IPS DF 19.7 (cell line): Measurements from ENCODE around the gene UNKL.
"Not testable (repeated sequence)": the region's sequence is repeated elsewhere in the genome, so short reads cannot be mapped to it uniquely, and the experiment has no call there.

Source experiments
- DNase-seq: peaks from one replicate; pipeline ENCODE4 v3.0.0-alpha.2; 2013; ENCODE audit warnings: low read depth, low spot score

Gene UNKL

GRCh38 chr16:1338855-1339675 lies 75.4 kb downstream of the UNKL start:
- no peak for DNase-seq

- DNase-seq, result no peak
Observed at GRCh38 chr16:1338119-1338730, 76.3 kb downstream of the UNKL start.

GRCh38 chr16:1337486-1337885 lies 77.0 kb downstream of the UNKL start:
- DNase-seq, result no peak

DNA sequence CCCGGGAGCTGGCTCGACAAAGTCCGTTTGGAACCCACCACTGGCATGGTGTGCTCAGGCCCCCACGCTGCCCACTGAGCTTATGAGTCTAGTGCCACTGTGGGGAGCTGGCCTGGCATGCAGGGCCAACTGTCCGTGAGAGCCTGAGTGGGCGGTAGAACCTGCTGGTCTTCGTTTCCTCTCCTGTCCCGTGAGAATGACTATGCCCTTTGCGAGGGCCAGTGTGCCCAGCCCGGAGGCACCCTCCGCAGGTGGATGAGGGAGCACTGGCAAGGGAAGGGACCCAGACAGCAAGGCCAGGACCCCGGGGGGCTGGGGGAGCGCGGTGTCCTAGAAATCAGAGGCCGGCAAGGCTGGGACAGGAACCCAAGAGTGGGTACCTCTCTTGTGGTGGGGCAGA lies 77.9 kb downstream of the UNKL start:
- DNase-seq, result no peak

GRCh38 chr16:1335996-1336395 lies 78.5 kb downstream of the UNKL start:
- DNase-seq, result no peak

GRCh38 chr16:1335211-1335971 lies 79.1 kb downstream of the UNKL start:
- no peak for DNase-seq

DNA sequence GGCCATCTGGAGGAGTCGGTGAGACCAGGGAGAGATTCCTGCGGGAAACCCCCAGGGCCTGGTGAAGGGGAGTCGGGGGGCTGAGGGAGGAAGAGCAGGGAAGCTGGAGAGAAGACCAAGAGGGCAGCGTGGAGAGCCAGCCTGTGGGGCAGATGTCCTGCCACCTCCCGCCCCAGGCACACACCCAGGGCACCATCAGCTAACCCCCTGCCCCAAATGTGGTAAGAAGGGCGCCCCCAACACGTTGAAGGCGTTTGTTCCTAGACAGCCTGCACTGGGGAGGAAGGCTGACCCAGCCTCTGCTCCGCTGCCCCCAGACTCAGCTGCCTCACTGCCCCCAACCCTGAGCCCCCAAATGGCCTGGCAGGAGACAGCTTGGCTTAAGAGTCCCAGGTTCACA lies 79.8 kb downstream of the UNKL start:
- no peak for DNase-seq

DNA sequence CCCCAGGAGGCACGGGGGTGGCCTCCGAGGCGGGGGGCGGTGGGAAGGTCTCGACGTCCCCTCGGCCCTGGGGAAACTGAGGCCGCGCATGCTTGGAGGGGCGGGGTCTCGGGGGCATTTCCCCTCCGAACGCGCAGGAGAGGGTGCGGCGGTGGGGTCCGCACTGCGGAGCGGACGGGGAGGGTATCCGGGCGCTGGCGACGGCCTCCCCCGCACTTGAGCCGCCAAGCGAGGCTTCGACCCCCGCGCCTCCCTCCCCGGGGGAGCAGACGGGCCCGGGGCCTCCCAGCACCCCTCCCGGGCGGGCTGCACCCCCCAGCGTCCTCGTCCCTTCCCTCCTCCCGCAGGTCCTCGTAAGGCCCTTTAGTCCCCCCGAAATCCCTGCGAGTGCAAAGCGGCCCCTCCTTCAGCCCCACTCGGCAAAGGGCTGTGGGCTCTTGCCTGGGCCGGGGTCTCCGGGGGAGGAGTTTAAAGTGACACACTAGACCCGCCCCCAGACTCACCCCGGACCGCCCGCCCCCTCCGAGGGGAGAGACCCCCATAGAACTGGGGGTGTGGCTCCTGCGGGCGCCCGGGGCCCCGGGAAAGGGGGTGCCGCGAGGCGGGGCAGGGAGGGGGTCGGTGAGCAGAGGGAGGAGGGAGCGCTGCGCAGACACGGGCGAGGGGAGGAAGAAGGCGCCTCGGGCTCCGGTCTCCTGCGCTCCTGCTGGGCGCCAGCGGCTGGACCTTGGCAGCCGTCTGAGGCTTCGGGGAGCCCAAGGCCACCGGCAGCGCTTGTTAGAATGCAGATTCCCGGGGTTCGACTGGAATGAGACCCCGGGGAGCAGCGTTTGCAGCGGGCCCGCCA lies 80.4 kb downstream of the UNKL start:
- DNase-seq, result no peak

DNA sequence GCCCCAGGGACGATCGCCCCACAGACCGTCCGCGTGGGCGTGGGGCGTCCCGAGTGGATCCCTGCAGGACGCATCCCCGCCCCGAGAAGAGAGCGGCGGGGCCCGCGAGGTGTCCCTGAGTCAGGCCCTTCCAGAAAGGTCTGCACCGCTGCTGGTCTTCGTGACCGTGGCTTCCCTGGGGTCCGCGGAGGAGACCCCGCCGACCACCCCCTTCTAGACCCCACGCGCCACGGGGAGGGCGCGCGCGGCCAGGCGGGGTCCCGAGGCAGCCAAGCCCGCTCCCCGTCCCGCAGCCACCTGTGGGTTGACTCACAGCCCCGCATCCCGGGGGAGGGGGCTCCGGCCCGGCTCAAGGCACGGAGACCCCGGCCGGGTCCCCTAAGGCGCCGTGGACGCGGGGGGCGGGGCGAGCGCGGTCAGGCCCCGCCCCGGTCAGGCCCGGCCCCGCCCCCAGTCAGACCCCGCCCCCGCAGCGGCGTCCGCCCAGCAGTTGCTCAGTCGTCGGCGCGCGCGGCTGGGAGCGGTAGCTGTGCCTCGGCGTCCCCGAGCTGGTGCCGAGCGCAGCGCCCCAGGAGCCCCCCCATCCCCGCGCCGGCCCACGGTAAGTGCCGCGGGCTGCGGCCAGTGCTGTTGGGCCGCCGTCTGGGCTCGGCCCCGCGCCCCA lies 81.2 kb downstream of the UNKL start, which contains the start of gene BAIAP3:
TSS of gene BAIAP3 (plus strand) at position 497 of the 664 bp plus-strand sequence. CDS start 4,905 bp downstream, outside the sequence.
- no peak for DNase-seq

DNA sequence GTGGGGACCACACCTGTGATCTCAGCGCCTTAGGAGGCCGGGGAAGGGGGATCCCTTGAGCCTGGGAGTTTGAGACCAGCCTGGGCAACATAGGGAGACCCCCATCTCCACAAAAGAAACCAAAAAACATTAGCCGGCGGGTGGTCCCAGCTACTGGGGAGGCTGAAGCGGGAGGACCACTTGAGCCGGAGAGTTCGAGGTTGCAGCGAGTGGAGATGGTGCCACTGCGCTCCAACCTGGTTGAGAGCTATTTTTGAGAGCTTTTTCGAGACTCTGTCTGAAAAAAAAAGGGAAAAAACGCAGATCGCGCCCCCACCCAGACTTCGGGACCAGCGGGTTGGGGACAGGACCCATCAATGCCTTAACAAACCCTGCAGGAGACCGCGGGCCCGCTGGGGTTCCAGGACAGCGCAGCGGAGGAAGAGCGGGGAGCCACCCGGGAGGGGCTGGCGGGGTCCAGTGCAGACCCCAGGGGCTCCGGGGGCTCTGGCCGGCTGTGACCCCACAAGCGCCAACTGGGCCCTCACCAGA lies 81.8 kb downstream of the UNKL start:
- no peak for DNase-seq

DNA sequence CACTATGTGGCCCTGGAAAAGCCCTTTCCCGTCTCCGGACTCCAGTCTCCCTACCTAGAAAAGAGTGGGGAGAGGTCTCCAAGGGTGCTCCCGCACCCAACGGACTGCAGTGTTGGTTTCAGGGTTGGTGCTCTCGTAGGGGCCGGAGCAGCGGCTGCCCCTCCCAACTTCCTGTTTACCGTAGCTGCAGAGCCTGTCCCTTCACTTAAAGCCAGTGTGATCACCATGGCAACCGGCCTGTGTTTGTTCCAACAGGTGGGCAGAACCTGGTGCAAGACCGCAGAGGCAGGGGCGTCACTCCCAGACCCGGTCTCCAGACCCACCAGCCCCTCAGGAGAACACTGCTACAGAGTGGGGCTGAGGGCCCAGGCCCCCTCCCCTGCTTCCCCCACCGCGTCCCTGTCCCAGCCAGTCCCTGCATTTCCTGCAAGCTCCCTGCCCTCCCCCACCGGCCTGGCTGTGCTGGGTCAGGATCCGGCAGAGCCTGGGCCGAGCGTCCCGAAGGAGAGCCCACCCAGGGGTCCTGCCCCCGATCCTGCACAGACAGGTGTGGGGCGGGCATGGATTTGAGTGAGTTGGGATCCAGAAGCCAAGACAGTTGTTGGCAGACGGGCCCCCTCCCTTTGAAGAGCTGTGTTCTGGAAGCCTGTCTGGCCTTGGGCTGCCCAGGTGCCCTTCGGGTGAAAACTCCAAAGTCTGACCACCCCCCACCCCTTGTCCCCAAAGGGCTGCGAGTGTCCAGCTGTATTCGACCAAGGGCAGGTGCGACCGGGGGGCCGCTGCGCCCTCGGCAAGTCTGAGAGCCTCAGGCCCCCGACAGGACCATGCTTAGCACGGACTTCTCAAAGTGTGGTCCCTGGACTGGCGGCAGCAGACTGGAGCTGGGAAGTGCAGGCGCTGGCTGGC lies 82.5 kb downstream of the UNKL start:
- DNase-seq, result peak; percentile 88

DNA sequence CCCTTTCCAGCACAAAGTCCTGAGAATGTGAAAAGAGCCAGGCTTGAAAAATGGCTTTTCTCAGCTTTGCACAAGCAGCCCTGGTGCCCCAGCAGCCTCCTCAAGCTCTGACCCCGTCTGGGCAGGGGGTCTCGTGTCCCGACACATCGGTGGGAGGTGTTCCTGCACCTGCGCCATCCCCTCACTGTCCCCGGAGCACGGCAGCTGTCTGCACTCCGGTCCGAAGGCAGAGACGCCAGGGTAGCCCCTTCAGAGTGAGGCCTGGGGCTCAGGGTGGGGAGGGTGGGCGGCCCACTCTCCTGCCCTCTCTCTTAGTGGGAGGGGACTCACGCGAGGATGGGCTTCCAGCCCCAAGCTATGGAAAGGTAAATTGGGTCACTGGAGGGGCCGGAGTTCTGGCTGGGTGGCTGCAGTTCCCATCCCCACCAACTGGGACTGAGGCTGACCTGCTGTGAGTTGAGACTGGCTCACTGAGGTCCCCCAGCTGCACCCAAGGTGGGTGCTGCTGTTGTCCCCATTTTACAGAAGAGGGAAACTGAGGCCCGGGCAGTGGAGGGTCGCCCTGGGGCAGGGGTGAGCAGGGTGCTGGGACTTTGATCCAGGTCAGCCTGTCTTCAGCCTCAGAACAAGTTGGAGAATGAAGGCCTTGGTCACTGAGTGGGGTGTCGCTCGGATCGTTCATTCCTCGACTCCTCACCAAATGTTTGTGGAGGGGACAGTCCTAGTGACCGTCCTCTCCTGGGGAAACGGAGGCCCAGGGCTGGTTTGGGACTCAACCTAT lies 83.4 kb downstream of the UNKL start:
- no peak for DNase-seq

- no peak for DNase-seq
Observed at GRCh38 chr16:1330260-1330914, 84.1 kb downstream of the UNKL start.

DNA sequence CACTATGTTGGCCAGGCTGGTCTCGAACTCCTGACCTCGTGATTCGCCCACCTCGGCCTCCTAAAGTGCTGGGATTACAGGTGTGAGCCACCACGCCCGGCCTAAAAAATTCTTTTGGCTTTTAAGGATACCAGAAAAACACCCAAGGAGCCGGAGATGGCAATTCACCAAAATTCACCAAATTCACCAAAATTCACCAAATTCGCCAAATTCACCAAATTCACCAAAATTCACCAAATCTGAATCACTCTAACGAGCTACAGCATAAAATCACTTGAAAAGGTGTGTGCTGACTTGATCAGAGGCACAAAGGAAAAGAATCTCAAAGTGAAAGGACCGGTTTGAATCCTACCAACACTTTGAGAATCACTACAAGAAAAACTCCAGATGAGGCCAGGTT lies 85.5 kb downstream of the UNKL start:
- DNase-seq, result not testable (repeated sequence)

- not testable (repeated sequence) for DNase-seq
Observed at GRCh38 chr16:1328136-1328535, 86.4 kb downstream of the UNKL start.

- DNase-seq, result no peak
Observed at GRCh38 chr16:1327619-1327947, 86.9 kb downstream of the UNKL start.

DNA sequence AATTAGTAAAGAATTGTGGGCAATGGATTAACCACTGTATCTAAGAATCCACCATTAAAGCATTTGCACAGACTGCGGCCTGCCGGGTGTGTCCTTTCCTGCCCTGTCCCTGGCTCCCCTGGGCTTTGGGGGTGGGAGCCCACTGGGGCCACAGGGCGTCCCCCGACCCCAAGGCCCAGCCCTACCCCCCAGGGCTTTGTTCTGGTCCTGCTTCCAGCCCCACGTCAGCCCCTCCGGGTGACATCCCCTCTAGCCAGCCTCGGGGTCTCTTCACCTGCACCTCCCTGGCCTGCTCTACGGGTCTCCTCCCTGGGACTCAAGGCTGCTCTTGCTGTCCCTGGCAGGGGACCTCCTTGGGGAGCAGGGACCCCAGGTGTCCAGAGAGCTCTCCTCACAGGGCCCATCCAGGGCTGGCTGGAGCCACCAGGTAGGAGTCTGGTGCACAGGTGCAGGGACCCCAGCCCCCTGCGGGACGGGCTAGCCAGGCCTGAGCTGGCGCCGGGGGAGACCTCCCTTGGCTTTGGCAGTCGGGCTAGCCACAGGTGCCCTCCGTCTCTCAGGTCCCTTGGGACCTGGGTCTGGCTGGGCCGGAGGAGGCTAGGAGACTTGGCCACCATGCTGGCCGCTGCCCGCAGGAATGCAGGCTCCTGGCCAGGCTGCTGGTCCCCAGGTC lies 87.4 kb downstream of the UNKL start:
- DNase-seq, result no peak

DNA sequence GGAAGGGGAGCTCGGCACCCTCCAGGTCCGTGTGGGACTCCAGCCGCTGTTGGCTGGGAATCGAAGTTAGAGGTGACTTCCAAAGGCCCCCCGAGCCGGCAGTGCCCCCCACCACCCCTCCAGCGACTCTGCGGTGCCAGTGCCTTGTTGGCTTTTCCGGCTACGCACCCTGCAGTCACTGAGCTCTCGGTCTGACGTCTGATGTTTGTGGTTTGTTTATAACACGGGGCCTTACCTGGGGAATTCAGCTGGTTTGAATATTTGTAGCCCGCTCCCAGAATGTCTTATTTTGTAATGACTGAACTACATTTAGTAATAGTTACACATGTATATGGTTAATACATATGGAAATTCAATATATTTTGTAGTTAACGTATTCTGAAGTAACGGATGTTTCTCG lies 88.1 kb downstream of the UNKL start:
- no peak for DNase-seq
